ENCODE data around the gene ABCD2.

DNA sequence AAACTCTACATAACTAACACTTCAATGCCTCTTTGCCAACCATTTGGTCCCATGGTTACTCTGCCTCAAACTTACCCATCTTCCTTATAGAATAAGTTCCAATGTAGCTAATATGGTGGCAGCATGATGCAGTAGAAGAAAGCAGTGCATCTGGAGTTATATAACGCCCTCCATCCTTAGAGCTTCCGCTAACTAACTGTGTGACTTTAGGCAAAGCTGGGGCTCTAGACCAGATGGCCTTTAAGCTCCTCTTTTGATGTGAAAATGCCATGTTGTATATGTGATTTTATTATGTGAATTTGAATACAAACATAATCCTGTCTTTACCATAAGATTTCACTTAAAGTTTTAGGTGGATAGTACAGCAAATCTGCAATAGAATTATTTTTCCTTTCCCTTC lies 6.1 kb downstream of the ABCD2 start:
- no peak for TF ChIP-seq TEAD4 (IDR thresholded peaks at IDR 0.05; ENCODE audit: low read length)
- TF ChIP-seq TEAD4 (CRISPR knock-in tag; IDR thresholded peaks at IDR 0.05; ENCODE audit: borderline replicate concordance) = no peak
- no peak for TF ChIP-seq FOSL1 (tag; conservative IDR thresholded peaks at IDR 0.05)
- TF ChIP-seq, protein P1, sequence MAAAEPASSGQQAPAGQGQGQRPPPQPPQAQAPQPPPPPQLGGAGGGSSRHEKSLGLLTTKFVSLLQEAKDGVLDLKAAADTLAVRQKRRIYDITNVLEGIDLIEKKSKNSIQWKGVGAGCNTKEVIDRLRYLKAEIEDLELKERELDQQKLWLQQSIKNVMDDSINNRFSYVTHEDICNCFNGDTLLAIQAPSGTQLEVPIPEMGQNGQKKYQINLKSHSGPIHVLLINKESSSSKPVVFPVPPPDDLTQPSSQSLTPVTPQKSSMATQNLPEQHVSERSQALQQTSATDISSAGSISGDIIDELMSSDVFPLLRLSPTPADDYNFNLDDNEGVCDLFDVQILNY (CRISPR knock-in tag; IDR thresholded peaks at IDR 0.05) = no peak
- TF ChIP-seq, protein P2, sequence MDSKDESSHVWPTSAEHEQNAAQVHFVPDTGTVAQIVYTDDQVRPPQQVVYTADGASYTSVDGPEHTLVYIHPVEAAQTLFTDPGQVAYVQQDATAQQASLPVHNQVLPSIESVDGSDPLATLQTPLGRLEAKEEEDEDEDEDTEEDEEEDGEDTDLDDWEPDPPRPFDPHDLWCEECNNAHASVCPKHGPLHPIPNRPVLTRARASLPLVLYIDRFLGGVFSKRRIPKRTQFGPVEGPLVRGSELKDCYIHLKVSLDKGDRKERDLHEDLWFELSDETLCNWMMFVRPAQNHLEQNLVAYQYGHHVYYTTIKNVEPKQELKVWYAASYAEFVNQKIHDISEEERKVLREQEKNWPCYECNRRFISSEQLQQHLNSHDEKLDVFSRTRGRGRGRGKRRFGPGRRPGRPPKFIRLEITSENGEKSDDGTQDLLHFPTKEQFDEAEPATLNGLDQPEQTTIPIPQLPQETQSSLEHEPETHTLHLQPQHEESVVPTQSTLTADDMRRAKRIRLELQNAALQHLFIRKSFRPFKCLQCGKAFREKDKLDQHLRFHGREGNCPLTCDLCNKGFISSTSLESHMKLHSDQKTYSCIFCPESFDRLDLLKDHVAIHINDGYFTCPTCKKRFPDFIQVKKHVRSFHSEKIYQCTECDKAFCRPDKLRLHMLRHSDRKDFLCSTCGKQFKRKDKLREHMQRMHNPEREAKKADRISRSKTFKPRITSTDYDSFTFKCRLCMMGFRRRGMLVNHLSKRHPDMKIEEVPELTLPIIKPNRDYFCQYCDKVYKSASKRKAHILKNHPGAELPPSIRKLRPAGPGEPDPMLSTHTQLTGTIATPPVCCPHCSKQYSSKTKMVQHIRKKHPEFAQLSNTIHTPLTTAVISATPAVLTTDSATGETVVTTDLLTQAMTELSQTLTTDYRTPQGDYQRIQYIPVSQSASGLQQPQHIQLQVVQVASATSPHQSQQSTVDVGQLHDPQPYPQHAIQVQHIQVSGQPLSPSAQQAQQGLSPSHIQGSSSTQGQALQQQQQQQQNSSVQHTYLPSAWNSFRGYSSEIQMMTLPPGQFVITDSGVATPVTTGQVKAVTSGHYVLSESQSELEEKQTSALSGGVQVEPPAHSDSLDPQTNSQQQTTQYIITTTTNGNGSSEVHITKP (IDR thresholded peaks at IDR 0.05; ENCODE audit: partially characterized antibody) = no peak
- no peak for TF ChIP-seq ELF4 (CRISPR knock-in tag; IDR thresholded peaks at IDR 0.05)
- no peak for TF ChIP-seq MAFF (IDR thresholded peaks at IDR 0.05; ENCODE audit: low read length)
- TF ChIP-seq ZNF561 (CRISPR knock-in tag; conservative IDR thresholded peaks at IDR 0.05) = no peak
- no peak for TF ChIP-seq ZNF347 (CRISPR knock-in tag; IDR thresholded peaks at IDR 0.05; ENCODE audit: low read depth)
- TF ChIP-seq, protein P3, sequence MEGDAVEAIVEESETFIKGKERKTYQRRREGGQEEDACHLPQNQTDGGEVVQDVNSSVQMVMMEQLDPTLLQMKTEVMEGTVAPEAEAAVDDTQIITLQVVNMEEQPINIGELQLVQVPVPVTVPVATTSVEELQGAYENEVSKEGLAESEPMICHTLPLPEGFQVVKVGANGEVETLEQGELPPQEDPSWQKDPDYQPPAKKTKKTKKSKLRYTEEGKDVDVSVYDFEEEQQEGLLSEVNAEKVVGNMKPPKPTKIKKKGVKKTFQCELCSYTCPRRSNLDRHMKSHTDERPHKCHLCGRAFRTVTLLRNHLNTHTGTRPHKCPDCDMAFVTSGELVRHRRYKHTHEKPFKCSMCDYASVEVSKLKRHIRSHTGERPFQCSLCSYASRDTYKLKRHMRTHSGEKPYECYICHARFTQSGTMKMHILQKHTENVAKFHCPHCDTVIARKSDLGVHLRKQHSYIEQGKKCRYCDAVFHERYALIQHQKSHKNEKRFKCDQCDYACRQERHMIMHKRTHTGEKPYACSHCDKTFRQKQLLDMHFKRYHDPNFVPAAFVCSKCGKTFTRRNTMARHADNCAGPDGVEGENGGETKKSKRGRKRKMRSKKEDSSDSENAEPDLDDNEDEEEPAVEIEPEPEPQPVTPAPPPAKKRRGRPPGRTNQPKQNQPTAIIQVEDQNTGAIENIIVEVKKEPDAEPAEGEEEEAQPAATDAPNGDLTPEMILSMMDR (IDR thresholded peaks at IDR 0.05 in 2 of 3, conservative IDR thresholded peaks at IDR 0.05 in 1 of 3; ENCODE audit: insufficient read depth in 2 of 3, low read depth in 1 of 3, low read length in 3 of 3) = no peak
- TF ChIP-seq, protein P4, sequence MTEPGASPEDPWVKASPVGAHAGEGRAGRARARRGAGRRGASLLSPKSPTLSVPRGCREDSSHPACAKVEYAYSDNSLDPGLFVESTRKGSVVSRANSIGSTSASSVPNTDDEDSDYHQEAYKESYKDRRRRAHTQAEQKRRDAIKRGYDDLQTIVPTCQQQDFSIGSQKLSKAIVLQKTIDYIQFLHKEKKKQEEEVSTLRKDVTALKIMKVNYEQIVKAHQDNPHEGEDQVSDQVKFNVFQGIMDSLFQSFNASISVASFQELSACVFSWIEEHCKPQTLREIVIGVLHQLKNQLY (CRISPR knock-in tag; conservative IDR thresholded peaks at IDR 0.05) = no peak
- no peak for TF ChIP-seq ETV6 (IDR thresholded peaks at IDR 0.05; ENCODE audit: borderline replicate concordance in 1 of 2, low read depth in 2 of 2, low read length in 1 of 2)
- no peak for TF ChIP-seq ETV6 (CRISPR knock-in tag; IDR thresholded peaks at IDR 0.05; ENCODE audit: borderline replicate concordance)
